RWPE2 (cell line): ENCODE results near the gene THEM5.

Experiments
- ATAC-seq: fragments of 200-7000 bp; cut with Tn5 transposase; 3 replicates; pipeline ENCODE4 v1.9.1; 2021; ENCODE audit warnings: low read depth
- DNase-seq: peaks from one replicate; pipeline ENCODE4 v3.0.0-alpha.2; 2020; ENCODE audit warnings: low spot score
- H3K27ac ChIP-seq: fragments of 450-650 bp; 2 replicates; pipeline ENCODE4 v1.5.1; 2017; ENCODE audit warnings: mild to moderate bottlenecking; ENCODE audit not compliant: poor library complexity, severe bottlenecking
- H3K27me3 ChIP-seq: fragments of 250-450 bp; sonication (Bioruptor Pico); 2 replicates; pipeline ENCODE4 v1.5.1; 2021; ENCODE audit warnings: mild to moderate bottlenecking, moderate library complexity; ENCODE audit not compliant: insufficient read depth, poor library complexity, severe bottlenecking
- H3K36me3 ChIP-seq: fragments of 250-450 bp; sonication (Bioruptor Pico); 2 replicates; pipeline ENCODE4 v1.5.1; 2020; ENCODE audit warnings: low read depth, mild to moderate bottlenecking, moderate library complexity
- H3K4me1 ChIP-seq: fragments of 250-450 bp; sonication (Bioruptor Pico); 2 replicates; pipeline ENCODE4 v1.5.1; 2021; ENCODE audit warnings: mild to moderate bottlenecking, moderate library complexity; ENCODE audit not compliant: insufficient read depth, poor library complexity, severe bottlenecking
- H3K4me3 ChIP-seq: fragments of 250-450 bp; sonication (Bioruptor Pico); 2 replicates; pipeline ENCODE4 v1.5.1; 2021; ENCODE audit warnings: mild to moderate bottlenecking, moderate library complexity; ENCODE audit not compliant: severe bottlenecking
- H3K9me3 ChIP-seq: fragments of 250-450 bp; sonication (Bioruptor Pico); 2 replicates; pipeline ENCODE4 v1.5.1; 2021; ENCODE audit warnings: mild to moderate bottlenecking, moderate library complexity; ENCODE audit not compliant: severe bottlenecking
- TF ChIP-seq, protein P1 (sequence below): fragments of 450-650 bp; IDR thresholded peaks from one replicate; pipeline ENCODE4 v1.5.1; 2017; ENCODE audit warnings: mild to moderate bottlenecking, moderate library complexity; ENCODE audit not compliant: poor library complexity, severe bottlenecking

Gene THEM5

GRCh38 chr1:151802372-151802771 is 51.1 kb downstream of the THEM5 start:
- ATAC-seq (no peak), DNase-seq (no peak)
- H3K4me1 ChIP-seq, result no peaks in the 10 kb centered on the region

DNA sequence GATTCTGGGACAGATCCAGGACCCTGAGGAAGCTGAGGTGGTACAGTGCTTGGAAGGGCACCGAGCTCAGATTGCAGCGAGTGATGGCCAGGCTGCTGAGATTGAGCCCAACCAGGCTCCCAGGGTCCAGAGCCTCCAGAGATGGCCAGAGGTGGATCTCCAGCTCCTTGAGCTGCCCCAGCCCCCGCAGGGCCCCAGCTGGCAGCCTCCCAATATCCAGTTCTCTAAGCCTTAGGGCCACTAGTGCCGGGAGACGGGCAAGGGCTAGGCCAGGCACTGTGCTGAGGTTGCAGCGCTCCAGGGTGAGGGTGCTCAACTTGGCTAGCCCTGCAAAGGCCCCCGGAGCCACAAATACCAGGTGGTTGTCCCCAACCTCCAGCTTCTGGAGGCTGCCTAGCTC is 51.7 kb downstream of the THEM5 start:
- DNase-seq (no peak), ATAC-seq (no peak)
- no peaks in the 10 kb centered on the region for H3K36me3 ChIP-seq
- no peak overlapping the region for H3K27ac ChIP-seq
- H3K4me1 ChIP-seq, result no peaks in the 10 kb centered on the region
- TF ChIP-seq, protein P1, sequence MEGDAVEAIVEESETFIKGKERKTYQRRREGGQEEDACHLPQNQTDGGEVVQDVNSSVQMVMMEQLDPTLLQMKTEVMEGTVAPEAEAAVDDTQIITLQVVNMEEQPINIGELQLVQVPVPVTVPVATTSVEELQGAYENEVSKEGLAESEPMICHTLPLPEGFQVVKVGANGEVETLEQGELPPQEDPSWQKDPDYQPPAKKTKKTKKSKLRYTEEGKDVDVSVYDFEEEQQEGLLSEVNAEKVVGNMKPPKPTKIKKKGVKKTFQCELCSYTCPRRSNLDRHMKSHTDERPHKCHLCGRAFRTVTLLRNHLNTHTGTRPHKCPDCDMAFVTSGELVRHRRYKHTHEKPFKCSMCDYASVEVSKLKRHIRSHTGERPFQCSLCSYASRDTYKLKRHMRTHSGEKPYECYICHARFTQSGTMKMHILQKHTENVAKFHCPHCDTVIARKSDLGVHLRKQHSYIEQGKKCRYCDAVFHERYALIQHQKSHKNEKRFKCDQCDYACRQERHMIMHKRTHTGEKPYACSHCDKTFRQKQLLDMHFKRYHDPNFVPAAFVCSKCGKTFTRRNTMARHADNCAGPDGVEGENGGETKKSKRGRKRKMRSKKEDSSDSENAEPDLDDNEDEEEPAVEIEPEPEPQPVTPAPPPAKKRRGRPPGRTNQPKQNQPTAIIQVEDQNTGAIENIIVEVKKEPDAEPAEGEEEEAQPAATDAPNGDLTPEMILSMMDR, result no peak
- no peaks in the 10 kb centered on the region for H3K27me3 ChIP-seq
- no peaks in the 10 kb centered on the region for H3K9me3 ChIP-seq
- H3K4me3 ChIP-seq, result no peak overlapping the region

More at GRCh38 chr1:151802372-151802771, 51.1 kb downstream of the THEM5 start:
- Histone ChIP-seq H3K27me3 (no peaks in the 10 kb centered on the region), H3K9me3 (no peaks in the 10 kb centered on the region), H3K4me3 (no peak overlapping the region), H3K27ac (no peak overlapping the region), H3K36me3 (no peaks in the 10 kb centered on the region)
- TF ChIP-seq, protein P1, result no peak

- ATAC-seq, result no peak
- TF ChIP-seq, protein P1, result no peak
- no peaks in the 10 kb centered on the region for H3K27me3 ChIP-seq
Measured at GRCh38 chr1:151801310-151801820, 52.1 kb downstream of the THEM5 start.

DNA sequence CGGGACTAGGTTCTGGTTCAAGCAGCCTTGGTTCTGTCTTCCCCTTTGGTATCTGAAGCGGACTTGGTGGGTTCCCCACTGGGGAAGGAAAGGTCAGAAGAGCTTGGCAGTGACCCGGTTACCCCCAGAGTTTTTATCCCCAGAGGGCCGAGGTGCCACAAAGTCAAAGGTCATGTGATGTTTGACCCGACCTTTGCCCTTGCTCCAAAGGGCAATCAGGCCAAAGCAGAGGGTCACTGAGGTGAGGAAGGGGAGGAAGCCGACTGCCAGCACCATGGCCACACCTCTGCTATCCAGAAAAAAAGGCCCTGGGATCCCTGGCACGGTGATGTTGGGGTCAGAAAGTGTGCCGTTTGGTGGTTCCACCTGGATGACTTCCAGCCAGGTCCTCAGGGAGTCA is 52.7 kb downstream of the THEM5 start:
- no peak for ATAC-seq
- no peak overlapping the region for H3K4me3 ChIP-seq
- no peaks in the 10 kb centered on the region for H3K9me3 ChIP-seq
- H3K36me3 ChIP-seq, result no peaks in the 10 kb centered on the region
- TF ChIP-seq, protein P1, result no peak
- DNase-seq, result no peak
- no peaks in the 10 kb centered on the region for H3K27me3 ChIP-seq
- no peak overlapping the region for H3K27ac ChIP-seq
- no peaks in the 10 kb centered on the region for H3K4me1 ChIP-seq

More at GRCh38 chr1:151801310-151801820, 52.1 kb downstream of the THEM5 start:
- no peaks in the 10 kb centered on the region for H3K36me3 ChIP-seq
- H3K4me3 ChIP-seq, result no peak overlapping the region
- H3K4me1 ChIP-seq, result no peaks in the 10 kb centered on the region
- H3K27ac ChIP-seq, result no peak overlapping the region
- H3K9me3 ChIP-seq, result no peaks in the 10 kb centered on the region
- DNase-seq, result no peak

DNA sequence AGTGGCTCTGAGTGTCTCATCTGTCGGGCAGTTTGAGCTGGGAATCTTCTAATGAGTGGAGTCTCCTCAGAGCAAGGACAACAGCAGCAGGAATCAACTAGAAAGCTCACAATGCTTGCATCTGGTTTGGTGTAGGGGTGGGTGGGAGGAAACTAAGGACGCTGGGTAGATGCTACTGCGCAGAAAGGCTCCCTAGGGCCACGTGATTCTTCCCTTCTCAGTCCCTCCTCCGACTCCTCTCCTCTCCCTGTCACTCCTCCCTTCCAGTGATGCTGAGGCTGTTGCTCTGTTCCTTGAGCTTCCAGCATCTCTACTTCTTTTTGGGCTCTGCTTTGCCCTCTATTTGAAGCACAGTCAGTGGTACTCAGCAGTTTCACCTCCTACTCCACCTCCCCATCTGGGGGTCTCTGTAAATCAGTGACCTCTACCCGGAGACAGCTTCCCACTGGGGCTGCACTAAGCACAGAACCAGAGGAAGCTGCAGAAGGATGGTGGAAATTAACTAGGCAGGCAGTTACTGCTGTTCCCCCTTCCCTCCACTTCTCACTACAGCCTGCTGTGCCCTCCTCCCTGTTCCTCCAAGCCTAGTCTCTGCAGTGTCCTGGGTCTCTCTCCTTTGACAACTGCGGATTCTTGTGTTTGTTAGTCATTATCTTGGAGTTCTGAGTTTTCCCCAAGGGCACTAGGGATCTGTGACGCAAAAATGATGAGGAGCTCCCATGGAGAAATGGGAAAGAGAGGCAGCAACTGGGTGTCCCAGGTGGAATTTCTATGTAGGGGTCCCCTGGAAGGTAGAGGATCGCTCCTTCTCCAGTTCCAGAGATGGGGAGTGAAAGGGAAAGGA is 54.1 kb downstream of the THEM5 start:
- Histone ChIP-seq H3K27ac (no peak overlapping the region), H3K4me1 (no peaks in the 10 kb centered on the region), H3K36me3 (no peaks in the 10 kb centered on the region; the same call in 1 of the 2 replicates), H3K9me3 (no peaks in the 10 kb centered on the region), H3K4me3 (no peak overlapping the region), H3K27me3 (no peaks in the 10 kb centered on the region)
- DNase-seq (no peak), ATAC-seq (no peak)
- TF ChIP-seq, protein P1, result no peak
